Subcutaneous adipose tissue (tissue), 4 donors: ENCODE data around the gene COBL. TPM values are rescaled to one million over a fixed set of nuclear protein-coding genes. Genes with fewer than 3 reads are reported as not detected.

ENCODE experiments used
- CTCF ChIP-seq: fragments of 450-650 bp; IDR thresholded peaks from one replicate; pipeline ENCODE4 v1.5.1; 2016; ENCODE audit warnings: low read depth, mild to moderate bottlenecking, control low read depth, antibody characterized with exemption, moderate library complexity
- total RNA-seq, 4 donors: library from RNA; depleted of rRNA; stranded (reverse); fragments of >200 nt; gene quantifications; one replicate each; pipeline ENCODE4 v1.1.0, GENCODE V29; 2016

The COBL gene
- total RNA-seq, 4 donors from 2014 or later, result 0.51 to 1.8 (median 0.93) TPM

- TF ChIP-seq CTCF, result no peak
Observed at GRCh38 chr7:51073171-51073570, 243.4 kb downstream of the COBL start.

DNA sequence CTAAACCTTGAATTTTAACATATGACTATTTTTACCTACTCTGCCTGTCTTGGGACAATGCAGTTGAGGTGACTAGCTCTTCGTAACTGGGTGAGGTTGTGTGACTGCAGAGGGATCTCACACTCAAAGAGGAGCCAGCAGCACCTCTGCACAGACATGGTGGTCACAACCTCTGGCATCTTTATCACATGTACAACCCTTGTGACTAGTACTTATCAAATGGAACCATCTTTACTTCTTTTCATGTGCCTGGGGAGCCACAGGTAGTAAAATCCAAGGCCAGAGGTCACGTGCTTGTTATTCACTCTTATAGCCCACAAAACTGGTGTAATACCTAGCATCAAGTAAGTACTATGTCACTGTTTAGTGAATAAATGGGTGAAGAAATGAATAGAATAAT is 244.3 kb downstream of the COBL start:
- TF ChIP-seq CTCF, result no peak

GRCh38 chr7:51071427-51071826 is 245.2 kb downstream of the COBL start:
- TF ChIP-seq CTCF, result no peak

DNA sequence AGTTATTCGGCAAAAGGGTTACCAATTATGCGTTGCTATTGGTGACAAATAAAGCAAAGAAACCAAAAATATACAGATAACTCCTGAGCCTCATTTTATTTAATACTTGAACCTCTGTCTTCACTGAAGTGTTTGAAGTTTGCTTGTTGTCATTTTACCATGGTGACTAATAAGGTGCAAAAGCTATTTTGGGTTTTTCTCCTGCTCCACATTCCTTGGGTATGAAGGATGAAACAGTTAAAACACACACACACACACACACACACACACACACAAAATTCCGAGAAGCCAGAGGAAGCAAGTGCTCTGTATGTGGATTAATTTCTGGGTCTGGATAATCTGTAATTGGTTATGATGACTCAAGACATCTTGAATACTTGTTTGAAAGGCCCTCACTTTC is 246.5 kb downstream of the COBL start:
- no peak for TF ChIP-seq CTCF

DNA sequence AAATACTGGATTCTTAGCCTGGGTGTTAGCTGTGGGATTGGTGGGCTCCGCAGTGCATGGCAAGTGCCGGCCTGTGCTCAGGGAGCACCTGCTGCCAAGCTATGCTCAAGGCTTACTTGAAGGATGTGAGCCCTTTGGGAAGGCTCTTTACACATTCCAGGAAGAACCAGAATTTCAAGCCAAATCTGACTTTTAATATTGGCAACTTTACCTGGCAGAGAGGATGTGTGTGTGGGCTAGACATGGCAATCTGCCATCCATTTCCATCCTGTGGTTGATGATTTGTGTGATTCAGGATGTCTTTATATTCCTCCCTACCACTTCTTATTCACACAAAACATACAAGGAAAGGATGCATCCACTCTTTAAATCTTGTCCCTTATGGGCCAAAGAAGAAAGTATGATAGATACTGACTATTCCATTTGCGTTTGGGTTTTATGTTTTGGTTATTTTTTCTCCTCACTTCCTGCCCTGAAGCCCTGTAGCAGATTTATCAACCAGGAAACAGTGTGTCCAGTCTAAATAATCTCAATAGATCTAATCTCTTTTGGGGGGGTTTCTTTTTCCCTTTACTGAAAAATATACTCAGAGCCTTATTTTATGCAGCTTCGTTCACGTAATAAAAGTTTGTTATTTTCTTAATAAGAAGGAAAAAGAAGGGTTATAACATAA is 247.1 kb downstream of the COBL start:
- TF ChIP-seq CTCF, result no peak

- TF ChIP-seq CTCF, result no peak
Observed at GRCh38 chr7:51068401-51068800, 248.2 kb downstream of the COBL start.

GRCh38 chr7:51067757-51068156 is 248.9 kb downstream of the COBL start:
- TF ChIP-seq CTCF, result no peak
